HepG2 (cell line): ENCODE measurements around the gene HCRT. TPM values are rescaled to one million over a fixed set of nuclear protein-coding genes. Genes with fewer than 3 reads are reported as not detected.

Source experiments
- ELF4 ChIP-seq: sonication (generic); formaldehyde crosslinking; IDR thresholded peaks from 2 replicates; pipeline ENCODE4 v1.5.0; 2020; ENCODE audit warnings: missing genetic modification reagents, mild to moderate bottlenecking, moderate library complexity, borderline replicate concordance
- NCOA1 ChIP-seq: sonication (generic); formaldehyde crosslinking; IDR thresholded peaks from 2 replicates; pipeline ENCODE4 v1.9.0; 2021; ENCODE audit warnings: missing genetic modification reagents
- NR3C1 ChIP-seq: sonication (generic); formaldehyde crosslinking; IDR thresholded peaks from 2 replicates; pipeline ENCODE4 v1.4.0; 2020; ENCODE audit warnings: missing genetic modification reagents
- SIN3A ChIP-seq: IDR thresholded peaks from 2 replicates; pipeline ENCODE4 v1.6.1; 2011; ENCODE audit warnings: low read depth, mild to moderate bottlenecking, control low read depth, low read length, borderline replicate concordance
- SRSF9 ChIP-seq: fragments of 200-400 bp; formaldehyde crosslinking; IDR thresholded peaks from 2 replicates; pipeline ENCODE4 v1.6.1; 2018; ENCODE audit warnings: borderline replicate concordance, mild to moderate bottlenecking, low read depth, low read length; ENCODE audit not compliant: insufficient read depth, poor library complexity, severe bottlenecking
- SSRP1 ChIP-seq: IDR thresholded peaks from 2 replicates; pipeline ENCODE4 v1.6.1; 2016; ENCODE audit warnings: control low read depth
- TOE1 ChIP-seq: sonication (generic); formaldehyde crosslinking; IDR thresholded peaks from 2 replicates; pipeline ENCODE4 v1.4.0; 2020; ENCODE audit warnings: mild to moderate bottlenecking, missing genetic modification reagents
- TOPORS ChIP-seq: sonication (generic); formaldehyde crosslinking; IDR thresholded peaks from 2 replicates; pipeline ENCODE4 v1.8.0; 2023; ENCODE audit warnings: mild to moderate bottlenecking, missing genetic modification reagents
- ZFP36 ChIP-seq: fragments of 150-350 bp; IDR thresholded peaks from 2 replicates; pipeline ENCODE4 v1.6.1; 2018; ENCODE audit warnings: borderline replicate concordance, low read length, low read depth; ENCODE audit not compliant: partially characterized antibody
- ZFP36L2 ChIP-seq: sonication (generic); formaldehyde crosslinking; IDR thresholded peaks from 2 replicates; pipeline ENCODE4 v1.4.0; 2020; ENCODE audit warnings: missing genetic modification reagents
- ZNF160 ChIP-seq: sonication (generic); formaldehyde crosslinking; IDR thresholded peaks from 2 replicates; pipeline ENCODE4 v1.8.0; 2022; ENCODE audit warnings: mild to moderate bottlenecking, inconsistent platforms, missing genetic modification reagents
- ZNF460 ChIP-seq: sonication (generic); formaldehyde crosslinking; IDR thresholded peaks from 2 replicates; pipeline ENCODE4 v1.5.1; 2020; ENCODE audit warnings: missing genetic modification reagents, mild to moderate bottlenecking, borderline replicate concordance
- ZNF737 ChIP-seq: sonication (generic); formaldehyde crosslinking; IDR thresholded peaks from 2 replicates; pipeline ENCODE4 v1.5.0; 2020; ENCODE audit warnings: missing genetic modification reagents, mild to moderate bottlenecking, borderline replicate concordance
- polyA plus RNA-seq, 8 experiments: library from polyadenylated mRNA; depleted of rRNA in 3 of 8; stranded (reverse) in 7 of 8; unstranded in 1 of 8; fragments of >200 nt; fragmentation: Illumina TruSeq in 4 of 8; extraction: Trizol in 4 of 8; gene quantifications; 2 replicates each; pipeline versions ENCODE4 v1.2.1 to v1.2.3, GENCODE V29; 2011 to 2016; ENCODE audit warnings: low read depth in 4 of 8, missing spikeins in 1 of 8, mixed read lengths in 1 of 8; ENCODE audit not compliant: insufficient read depth in 1 of 8
- total RNA-seq, 5 experiments: library from RNA; depleted of rRNA; stranded (reverse); fragments of >200 nt; fragmentation: Illumina TruSeq; extraction: Trizol; gene quantifications; 2 replicates each; pipeline ENCODE4 v1.2.3, GENCODE V29; 2016; ENCODE audit warnings: low read depth in 1 of 5
- TF ChIP-seq, protein P1 (sequence below): sonication (generic); formaldehyde crosslinking; conservative IDR thresholded peaks from 2 replicates; pipeline ENCODE4 v1.8.0; 2022; ENCODE audit warnings: missing genetic modification reagents
- TF ChIP-seq, protein P2 (sequence below): sonication (generic); formaldehyde crosslinking; IDR thresholded peaks from 2 replicates; pipeline ENCODE4 v1.4.0; 2020; ENCODE audit warnings: missing genetic modification reagents, borderline replicate concordance
- TF ChIP-seq, protein P3 (sequence below): sonication (generic); formaldehyde crosslinking; IDR thresholded peaks from 2 replicates; pipeline ENCODE4 v1.4.0; 2020; ENCODE audit warnings: mild to moderate bottlenecking, missing genetic modification reagents
- TF ChIP-seq, protein P4 (sequence below): sonication (generic); formaldehyde crosslinking; IDR thresholded peaks from 2 replicates; pipeline ENCODE4 v1.9.0; 2021; ENCODE audit warnings: mild to moderate bottlenecking, missing genetic modification reagents

The HCRT gene
- total and polyA plus RNA-seq, 2 of the 13 experiments (the other 11 are each of a cell fraction or from before 2014, with no cell fraction given) = not detected

DNA sequence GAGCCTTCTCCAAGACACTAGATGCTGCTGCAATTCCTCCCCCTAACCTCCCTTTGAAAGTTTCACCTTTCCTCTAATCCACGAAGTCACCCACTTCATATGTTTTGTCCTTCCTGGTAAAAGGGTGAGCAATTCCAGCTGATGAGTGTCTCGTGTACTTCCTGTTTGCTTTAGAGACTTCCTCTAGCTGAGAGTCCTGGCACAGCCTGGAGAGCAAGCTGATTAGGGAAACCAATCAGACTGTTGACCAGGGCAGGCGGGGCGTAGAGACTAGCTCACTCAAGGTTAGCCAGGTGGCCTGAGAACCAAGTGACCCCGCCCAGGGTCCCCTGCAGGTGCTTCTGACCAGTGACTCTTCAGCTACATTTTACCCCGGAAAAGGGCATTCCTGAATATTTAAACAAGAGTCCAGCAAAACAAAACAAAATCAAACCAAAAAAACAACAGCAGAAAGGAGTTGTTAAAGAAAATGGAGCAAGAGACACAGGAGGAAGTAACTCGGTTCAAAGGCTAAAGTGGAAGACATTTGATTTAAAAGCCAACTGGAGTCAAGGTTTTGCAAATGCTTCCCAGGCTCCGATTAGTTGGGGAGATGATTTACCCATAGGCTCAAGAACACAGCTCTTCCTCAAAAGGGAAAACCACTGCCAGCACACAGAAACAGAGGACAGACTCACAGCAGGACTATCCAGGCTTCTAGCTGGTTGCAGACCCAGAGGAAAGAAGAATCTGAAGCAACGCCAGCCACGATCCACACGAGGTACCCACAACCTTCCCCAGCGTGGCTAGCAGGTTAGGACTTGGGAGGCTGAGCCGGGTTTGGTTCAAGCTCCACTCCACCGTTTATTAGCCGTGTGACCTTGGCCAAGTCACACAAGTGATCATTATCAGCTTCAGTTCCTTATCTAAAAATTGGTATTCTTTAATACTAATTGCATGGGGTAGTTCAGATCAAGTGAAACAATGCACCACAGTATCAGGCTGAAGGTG is 49.3 kb downstream of the HCRT start (continued):
- TF ChIP-seq, protein P1, sequence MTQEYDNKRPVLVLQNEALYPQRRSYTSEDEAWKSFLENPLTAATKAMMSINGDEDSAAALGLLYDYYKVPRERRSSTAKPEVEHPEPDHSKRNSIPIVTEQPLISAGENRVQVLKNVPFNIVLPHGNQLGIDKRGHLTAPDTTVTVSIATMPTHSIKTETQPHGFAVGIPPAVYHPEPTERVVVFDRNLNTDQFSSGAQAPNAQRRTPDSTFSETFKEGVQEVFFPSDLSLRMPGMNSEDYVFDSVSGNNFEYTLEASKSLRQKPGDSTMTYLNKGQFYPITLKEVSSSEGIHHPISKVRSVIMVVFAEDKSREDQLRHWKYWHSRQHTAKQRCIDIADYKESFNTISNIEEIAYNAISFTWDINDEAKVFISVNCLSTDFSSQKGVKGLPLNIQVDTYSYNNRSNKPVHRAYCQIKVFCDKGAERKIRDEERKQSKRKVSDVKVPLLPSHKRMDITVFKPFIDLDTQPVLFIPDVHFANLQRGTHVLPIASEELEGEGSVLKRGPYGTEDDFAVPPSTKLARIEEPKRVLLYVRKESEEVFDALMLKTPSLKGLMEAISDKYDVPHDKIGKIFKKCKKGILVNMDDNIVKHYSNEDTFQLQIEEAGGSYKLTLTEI = no peak
- TF ChIP-seq ELF4 (CRISPR knock-in tag) = no peak
- TF ChIP-seq, protein P2, sequence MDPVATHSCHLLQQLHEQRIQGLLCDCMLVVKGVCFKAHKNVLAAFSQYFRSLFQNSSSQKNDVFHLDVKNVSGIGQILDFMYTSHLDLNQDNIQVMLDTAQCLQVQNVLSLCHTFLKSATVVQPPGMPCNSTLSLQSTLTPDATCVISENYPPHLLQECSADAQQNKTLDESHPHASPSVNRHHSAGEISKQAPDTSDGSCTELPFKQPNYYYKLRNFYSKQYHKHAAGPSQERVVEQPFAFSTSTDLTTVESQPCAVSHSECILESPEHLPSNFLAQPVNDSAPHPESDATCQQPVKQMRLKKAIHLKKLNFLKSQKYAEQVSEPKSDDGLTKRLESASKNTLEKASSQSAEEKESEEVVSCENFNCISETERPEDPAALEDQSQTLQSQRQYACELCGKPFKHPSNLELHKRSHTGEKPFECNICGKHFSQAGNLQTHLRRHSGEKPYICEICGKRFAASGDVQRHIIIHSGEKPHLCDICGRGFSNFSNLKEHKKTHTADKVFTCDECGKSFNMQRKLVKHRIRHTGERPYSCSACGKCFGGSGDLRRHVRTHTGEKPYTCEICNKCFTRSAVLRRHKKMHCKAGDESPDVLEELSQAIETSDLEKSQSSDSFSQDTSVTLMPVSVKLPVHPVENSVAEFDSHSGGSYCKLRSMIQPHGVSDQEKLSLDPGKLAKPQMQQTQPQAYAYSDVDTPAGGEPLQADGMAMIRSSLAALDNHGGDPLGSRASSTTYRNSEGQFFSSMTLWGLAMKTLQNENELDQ = no peak
- TF ChIP-seq ZFP36 = no peak
- TF ChIP-seq ZNF737 (CRISPR knock-in tag) = no peak
- no peak for TF ChIP-seq TOPORS (CRISPR knock-in tag)
- TF ChIP-seq ZNF460 = no peak
- no peak for TF ChIP-seq SSRP1
- TF ChIP-seq NR3C1 (CRISPR knock-in tag) = no peak
- TF ChIP-seq ZFP36L2 (CRISPR knock-in tag) = no peak
- no peak for TF ChIP-seq SRSF9
- no peak for TF ChIP-seq TOE1 (CRISPR knock-in tag)
- TF ChIP-seq, protein P3, sequence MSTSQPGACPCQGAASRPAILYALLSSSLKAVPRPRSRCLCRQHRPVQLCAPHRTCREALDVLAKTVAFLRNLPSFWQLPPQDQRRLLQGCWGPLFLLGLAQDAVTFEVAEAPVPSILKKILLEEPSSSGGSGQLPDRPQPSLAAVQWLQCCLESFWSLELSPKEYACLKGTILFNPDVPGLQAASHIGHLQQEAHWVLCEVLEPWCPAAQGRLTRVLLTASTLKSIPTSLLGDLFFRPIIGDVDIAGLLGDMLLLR (CRISPR knock-in tag) = no peak
- TF ChIP-seq SIN3A = peak; percentile 68; the same call in 1 of the 2 replicates
- TF ChIP-seq ZNF160 = no peak
- TF ChIP-seq, protein P4, sequence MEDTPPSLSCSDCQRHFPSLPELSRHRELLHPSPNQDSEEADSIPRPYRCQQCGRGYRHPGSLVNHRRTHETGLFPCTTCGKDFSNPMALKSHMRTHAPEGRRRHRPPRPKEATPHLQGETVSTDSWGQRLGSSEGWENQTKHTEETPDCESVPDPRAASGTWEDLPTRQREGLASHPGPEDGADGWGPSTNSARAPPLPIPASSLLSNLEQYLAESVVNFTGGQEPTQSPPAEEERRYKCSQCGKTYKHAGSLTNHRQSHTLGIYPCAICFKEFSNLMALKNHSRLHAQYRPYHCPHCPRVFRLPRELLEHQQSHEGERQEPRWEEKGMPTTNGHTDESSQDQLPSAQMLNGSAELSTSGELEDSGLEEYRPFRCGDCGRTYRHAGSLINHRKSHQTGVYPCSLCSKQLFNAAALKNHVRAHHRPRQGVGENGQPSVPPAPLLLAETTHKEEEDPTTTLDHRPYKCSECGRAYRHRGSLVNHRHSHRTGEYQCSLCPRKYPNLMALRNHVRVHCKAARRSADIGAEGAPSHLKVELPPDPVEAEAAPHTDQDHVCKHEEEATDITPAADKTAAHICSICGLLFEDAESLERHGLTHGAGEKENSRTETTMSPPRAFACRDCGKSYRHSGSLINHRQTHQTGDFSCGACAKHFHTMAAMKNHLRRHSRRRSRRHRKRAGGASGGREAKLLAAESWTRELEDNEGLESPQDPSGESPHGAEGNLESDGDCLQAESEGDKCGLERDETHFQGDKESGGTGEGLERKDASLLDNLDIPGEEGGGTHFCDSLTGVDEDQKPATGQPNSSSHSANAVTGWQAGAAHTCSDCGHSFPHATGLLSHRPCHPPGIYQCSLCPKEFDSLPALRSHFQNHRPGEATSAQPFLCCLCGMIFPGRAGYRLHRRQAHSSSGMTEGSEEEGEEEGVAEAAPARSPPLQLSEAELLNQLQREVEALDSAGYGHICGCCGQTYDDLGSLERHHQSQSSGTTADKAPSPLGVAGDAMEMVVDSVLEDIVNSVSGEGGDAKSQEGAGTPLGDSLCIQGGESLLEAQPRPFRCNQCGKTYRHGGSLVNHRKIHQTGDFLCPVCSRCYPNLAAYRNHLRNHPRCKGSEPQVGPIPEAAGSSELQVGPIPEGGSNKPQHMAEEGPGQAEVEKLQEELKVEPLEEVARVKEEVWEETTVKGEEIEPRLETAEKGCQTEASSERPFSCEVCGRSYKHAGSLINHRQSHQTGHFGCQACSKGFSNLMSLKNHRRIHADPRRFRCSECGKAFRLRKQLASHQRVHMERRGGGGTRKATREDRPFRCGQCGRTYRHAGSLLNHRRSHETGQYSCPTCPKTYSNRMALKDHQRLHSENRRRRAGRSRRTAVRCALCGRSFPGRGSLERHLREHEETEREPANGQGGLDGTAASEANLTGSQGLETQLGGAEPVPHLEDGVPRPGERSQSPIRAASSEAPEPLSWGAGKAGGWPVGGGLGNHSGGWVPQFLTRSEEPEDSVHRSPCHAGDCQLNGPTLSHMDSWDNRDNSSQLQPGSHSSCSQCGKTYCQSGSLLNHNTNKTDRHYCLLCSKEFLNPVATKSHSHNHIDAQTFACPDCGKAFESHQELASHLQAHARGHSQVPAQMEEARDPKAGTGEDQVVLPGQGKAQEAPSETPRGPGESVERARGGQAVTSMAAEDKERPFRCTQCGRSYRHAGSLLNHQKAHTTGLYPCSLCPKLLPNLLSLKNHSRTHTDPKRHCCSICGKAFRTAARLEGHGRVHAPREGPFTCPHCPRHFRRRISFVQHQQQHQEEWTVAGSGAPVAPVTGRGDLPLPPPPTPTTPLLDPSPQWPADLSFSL (CRISPR knock-in tag) = no peak
- no peak for TF ChIP-seq NCOA1 (CRISPR knock-in tag)
